Karpas-422 (cell line): ENCODE data around the gene REV3L. TPM values are rescaled to one million over a fixed set of nuclear protein-coding genes. Genes with fewer than 3 reads are reported as not detected.

ENCODE experiments used
- DNase-seq: peaks from one replicate; pipeline ENCODE4 v3.0.0-alpha.2; 2015
- H2AFZ ChIP-seq: fragments of 200-600 bp; sonication (generic); 2 replicates; pipeline ENCODE4 v1.6.1; 2014; ENCODE audit warnings: antibody characterized with exemption, low read length, mixed read lengths
- H3K27ac ChIP-seq: fragments of 200-600 bp; sonication (generic); 2 replicates; pipeline ENCODE4 v1.5.1; 2014; ENCODE audit warnings: mild to moderate bottlenecking, low read length, moderate library complexity
- H3K27me3 ChIP-seq: fragments of 200-600 bp; sonication (generic); 2 replicates; pipeline ENCODE4 v1.6.1; 2014; ENCODE audit warnings: low read length, mixed read lengths
- H3K36me3 ChIP-seq: fragments of 200-600 bp; sonication (generic); 2 replicates; pipeline ENCODE4 v1.6.1; 2014; ENCODE audit warnings: low read length, mixed read lengths; ENCODE audit not compliant: insufficient read depth
- H3K4me1 ChIP-seq: fragments of 200-600 bp; sonication (generic); 2 replicates; pipeline ENCODE4 v1.6.1; 2014; ENCODE audit warnings: mild to moderate bottlenecking, low read length, mixed read lengths
- H3K4me2 ChIP-seq: fragments of 200-600 bp; sonication (generic); 2 replicates; pipeline ENCODE4 v1.6.1; 2014; ENCODE audit warnings: low read length, low read depth, mild to moderate bottlenecking; ENCODE audit not compliant: poor library complexity, severe bottlenecking
- H3K4me3 ChIP-seq: fragments of 200-600 bp; sonication (generic); 2 replicates; pipeline ENCODE4 v1.5.1; 2014; ENCODE audit warnings: mild to moderate bottlenecking, antibody characterized with exemption, low read length, mixed read lengths
- H3K79me2 ChIP-seq: fragments of 200-600 bp; sonication (generic); 2 replicates; pipeline ENCODE4 v1.6.1; 2014; ENCODE audit warnings: mild to moderate bottlenecking, low read length, mixed read lengths
- H3K9ac ChIP-seq: fragments of 200-600 bp; sonication (generic); 2 replicates; pipeline ENCODE4 v1.6.0; 2014; ENCODE audit warnings: low read length
- H3K9me2 ChIP-seq: fragments of 200-600 bp; sonication (generic), shearing (Covaris generic); replicated peaks from 2 replicates; pipeline ENCODE4 v1.6.0; 2014; ENCODE audit warnings: mild to moderate bottlenecking, low read length, moderate library complexity; ENCODE audit not compliant: insufficient read depth
- H3K9me3 ChIP-seq: fragments of 300-700, 200-600 bp; sonication (generic); 2 replicates; pipeline ENCODE4 v1.6.1; 2014; ENCODE audit warnings: low read length, mixed read lengths
- H4K20me1 ChIP-seq: fragments of 200-600 bp; sonication (generic); 2 replicates; pipeline ENCODE4 v1.6.1; 2014; ENCODE audit warnings: mild to moderate bottlenecking, antibody characterized with exemption, low read length, low read depth; ENCODE audit not compliant: insufficient read depth
- total RNA-seq: library from RNA; depleted of rRNA; stranded (reverse); fragments of >200 nt; shearing (Covaris generic); gene quantifications from 2 replicates; pipeline ENCODE4 v1.2.3, GENCODE V29; 2014; ENCODE audit warnings: low replicate concordance

Gene REV3L
- total RNA-seq, 1 experiment from 2014 or later = 64.4 TPM

DNA sequence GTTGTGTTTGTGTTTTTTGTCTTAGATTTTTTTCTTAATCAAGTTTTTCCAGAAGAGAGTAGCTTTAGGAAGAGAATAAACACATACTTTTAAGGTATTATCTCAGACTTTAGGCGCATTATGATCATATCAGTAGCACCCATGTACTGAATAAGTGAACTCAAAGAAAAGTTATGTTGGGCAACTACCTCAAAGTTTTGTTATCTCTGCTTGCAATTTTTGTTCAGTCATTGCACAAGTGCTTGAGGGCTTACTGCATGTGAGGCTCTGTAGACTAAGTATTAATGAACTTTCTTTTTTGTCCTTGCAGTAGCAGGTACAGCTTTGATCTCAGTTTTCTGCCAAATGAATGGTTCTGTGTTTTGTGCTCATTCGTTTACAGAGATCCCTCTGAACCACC, 206.7 kb downstream of the REV3L start:
- no peaks in the 10 kb centered on the region for H4K20me1 ChIP-seq
- no peak overlapping the region for H3K4me2 ChIP-seq
- peaks cover 50% of the 10 kb centered on the region for H3K79me2 ChIP-seq
- no peak overlapping the region for H2AFZ ChIP-seq
- no peaks in the 10 kb centered on the region for H3K4me1 ChIP-seq
- H3K4me3 ChIP-seq = no peak overlapping the region
- no peak overlapping the region for H3K27ac ChIP-seq
- H3K9me3 ChIP-seq = no peaks in the 10 kb centered on the region
- H3K9ac ChIP-seq = no peak overlapping the region
- H3K9me2 ChIP-seq = no peaks in the 10 kb centered on the region
- DNase-seq = no peak
- peaks cover 73% of the 10 kb centered on the region for H3K36me3 ChIP-seq
- no peaks in the 10 kb centered on the region for H3K27me3 ChIP-seq

DNA sequence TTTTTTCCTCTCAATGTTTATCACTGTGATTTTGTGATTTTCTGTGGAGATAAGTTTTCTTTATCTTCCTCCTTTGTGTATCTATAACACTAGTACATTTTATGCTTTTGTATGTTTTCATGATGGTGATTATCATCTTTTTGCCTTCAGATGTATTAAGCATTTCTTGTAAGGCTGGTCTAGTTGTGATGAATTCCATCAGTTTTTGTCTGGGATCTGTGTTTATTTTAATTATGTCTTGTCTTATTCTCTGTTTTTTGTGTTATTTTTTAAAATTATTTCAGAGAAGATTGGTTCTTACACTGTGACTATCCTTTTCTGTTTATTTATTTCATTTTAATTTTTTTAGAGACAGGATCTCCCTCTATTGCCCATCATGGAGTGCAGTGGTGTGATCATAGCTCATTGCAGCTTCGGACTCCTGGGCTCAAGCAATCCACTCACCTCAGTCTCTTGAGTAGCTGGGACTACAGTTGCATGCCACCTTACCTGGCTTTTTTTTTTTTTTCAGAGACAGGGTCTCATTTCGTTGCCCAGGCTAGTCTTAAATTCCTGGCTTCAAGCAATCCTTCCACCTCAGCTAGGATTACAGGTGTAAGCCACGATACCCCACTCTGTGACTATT, 208.3 kb downstream of the REV3L start:
- Histone ChIP-seq H3K9me3 (no peaks in the 10 kb centered on the region), H3K4me1 (no peaks in the 10 kb centered on the region), H3K4me2 (no peak overlapping the region), H3K36me3 (peaks cover 63% of the 10 kb centered on the region), H4K20me1 (no peaks in the 10 kb centered on the region), H3K4me3 (no peak overlapping the region), H3K9ac (no peak overlapping the region), H3K79me2 (peaks cover 47% of the 10 kb centered on the region), H2AFZ (no peak overlapping the region), H3K27me3 (no peaks in the 10 kb centered on the region), H3K27ac (no peak overlapping the region), H3K9me2 (no peaks in the 10 kb centered on the region)
- no peak for DNase-seq

DNA sequence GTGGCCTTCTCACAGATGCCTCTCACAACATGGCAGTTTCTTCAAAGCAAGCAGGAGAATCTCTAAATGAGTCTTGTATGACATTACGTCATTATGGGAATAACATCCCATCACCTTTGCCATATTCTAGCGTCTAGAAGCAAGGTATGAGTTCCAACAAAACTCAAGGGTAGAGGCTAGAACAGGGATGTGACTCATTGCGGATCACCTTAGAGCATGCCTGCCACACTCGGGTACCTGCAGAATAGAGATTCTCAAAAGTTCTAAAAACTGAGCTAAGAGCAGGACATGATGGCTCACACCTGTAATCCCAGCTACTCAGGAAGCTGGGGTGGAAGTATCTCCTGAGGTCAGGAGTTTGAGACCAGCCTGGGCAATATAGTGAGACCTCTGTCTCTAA, 212.9 kb downstream of the REV3L start:
- H3K27ac ChIP-seq = no peak overlapping the region
- no peak overlapping the region for H3K4me2 ChIP-seq
- DNase-seq = no peak
- no peaks in the 10 kb centered on the region for H3K9me2 ChIP-seq
- H3K36me3 ChIP-seq = peaks cover 54% of the 10 kb centered on the region
- no peak overlapping the region for H3K9ac ChIP-seq
- H3K79me2 ChIP-seq = peaks cover 72% of the 10 kb centered on the region
- H3K4me1 ChIP-seq = peaks cover 19% of the 10 kb centered on the region
- H3K4me3 ChIP-seq = no peak overlapping the region
- H2AFZ ChIP-seq = no peak overlapping the region
- no peaks in the 10 kb centered on the region for H3K27me3 ChIP-seq
- no peaks in the 10 kb centered on the region for H3K9me3 ChIP-seq
- H4K20me1 ChIP-seq = no peaks in the 10 kb centered on the region

DNA sequence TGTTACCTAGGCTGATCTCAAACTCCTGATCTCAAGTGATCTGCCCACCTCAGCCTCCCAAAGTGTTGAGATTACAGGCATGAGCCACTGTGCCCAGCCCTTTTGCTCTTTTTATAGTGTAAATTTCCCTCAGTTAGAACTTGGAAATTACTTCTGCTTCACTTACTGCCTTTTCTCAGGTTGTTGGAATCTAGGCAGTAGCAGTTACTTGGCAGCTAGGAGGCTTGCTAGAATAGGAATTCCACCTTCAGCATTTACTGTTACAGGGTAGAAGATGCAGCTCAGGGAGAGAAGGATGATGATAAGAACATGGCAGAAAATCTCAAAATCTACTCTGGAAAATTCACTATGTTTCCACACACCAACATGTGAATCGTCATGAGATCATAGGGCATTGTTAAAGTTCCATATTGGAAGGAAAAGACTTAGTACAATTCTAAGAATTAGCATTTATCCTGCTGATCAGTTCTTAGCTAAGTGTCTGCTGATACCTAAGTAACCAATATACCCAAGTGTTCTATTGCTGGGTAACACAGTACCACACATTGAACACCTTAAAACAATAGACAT, 213.5 kb downstream of the REV3L start:
- H4K20me1 ChIP-seq = no peaks in the 10 kb centered on the region
- peaks cover 48% of the 10 kb centered on the region for H3K36me3 ChIP-seq
- peaks cover 19% of the 10 kb centered on the region for H3K4me1 ChIP-seq
- no peak overlapping the region for H3K4me2 ChIP-seq
- no peaks in the 10 kb centered on the region for H3K9me2 ChIP-seq
- peaks cover 69% of the 10 kb centered on the region for H3K79me2 ChIP-seq
- H3K27ac ChIP-seq = no peak overlapping the region
- no peak overlapping the region for H2AFZ ChIP-seq
- H3K9me3 ChIP-seq = no peaks in the 10 kb centered on the region
- H3K4me3 ChIP-seq = no peak overlapping the region
- no peak overlapping the region for H3K9ac ChIP-seq
- no peaks in the 10 kb centered on the region for H3K27me3 ChIP-seq
- no peak for DNase-seq

DNA sequence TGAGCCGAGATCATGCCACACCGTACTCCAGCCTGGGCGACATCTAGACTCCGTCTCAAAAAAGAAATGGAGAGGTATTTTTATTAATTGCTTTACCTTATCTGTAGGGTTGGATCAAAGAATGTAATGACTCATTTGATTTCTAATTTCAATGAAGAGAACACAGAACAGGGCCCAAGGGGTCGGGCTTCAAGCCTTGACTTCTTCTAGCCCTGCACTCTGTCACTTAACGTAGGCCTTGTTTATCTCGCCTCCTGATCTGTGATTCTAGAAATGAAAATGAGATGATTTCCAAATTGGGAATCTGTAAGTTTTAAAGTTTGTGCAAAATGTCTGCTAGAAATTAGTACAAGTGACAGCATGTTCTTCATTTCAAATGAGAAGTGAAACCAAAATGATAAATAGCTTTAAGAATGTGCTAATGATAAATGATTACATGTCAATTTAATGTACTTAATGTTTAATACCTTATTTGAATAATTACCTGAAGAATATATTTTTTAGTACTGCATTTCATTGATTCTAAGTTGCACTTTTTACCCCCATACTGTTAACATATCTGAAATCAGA, 215.2 kb downstream of the REV3L start:
- peak; percentile 53 for DNase-seq
- no peak overlapping the region for H2AFZ ChIP-seq
- no peak overlapping the region for H3K9ac ChIP-seq
- H3K4me2 ChIP-seq = peak overlapping the region; percentile 51
- H3K36me3 ChIP-seq = peaks cover 37% of the 10 kb centered on the region
- H3K27ac ChIP-seq = peak overlapping the region; percentile 51
- no peak overlapping the region for H3K4me3 ChIP-seq
- H3K4me1 ChIP-seq = peaks cover 19% of the 10 kb centered on the region
- peaks cover 64% of the 10 kb centered on the region for H3K79me2 ChIP-seq
- no peaks in the 10 kb centered on the region for H3K9me2 ChIP-seq
- no peaks in the 10 kb centered on the region for H3K27me3 ChIP-seq
- no peaks in the 10 kb centered on the region for H3K9me3 ChIP-seq
- no peaks in the 10 kb centered on the region for H4K20me1 ChIP-seq

DNA sequence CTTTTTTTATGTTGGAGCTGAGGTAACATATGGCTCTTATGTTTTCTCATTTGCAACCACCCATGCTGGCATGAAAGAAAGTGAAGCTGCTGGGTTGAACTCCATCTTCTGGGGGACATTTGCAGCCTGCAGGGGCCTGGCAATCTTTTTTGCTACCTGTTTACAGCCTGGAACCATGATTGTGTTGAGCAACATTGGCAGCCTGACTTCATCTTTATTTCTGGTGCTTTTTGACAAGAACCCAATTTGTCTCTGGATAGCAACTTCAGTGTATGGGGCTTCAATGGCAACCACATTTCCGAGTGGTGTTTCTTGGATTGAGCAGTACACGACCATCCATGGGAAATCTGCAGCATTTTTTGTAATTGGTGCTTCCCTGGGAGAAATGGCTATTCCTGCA, 216.7 kb downstream of the REV3L start:
- no peak overlapping the region for H2AFZ ChIP-seq
- no peaks in the 10 kb centered on the region for H3K9me3 ChIP-seq
- no peak for DNase-seq
- H3K4me1 ChIP-seq = peaks cover 23% of the 10 kb centered on the region
- no peaks in the 10 kb centered on the region for H3K9me2 ChIP-seq
- H3K4me3 ChIP-seq = no peak overlapping the region
- H4K20me1 ChIP-seq = no peaks in the 10 kb centered on the region
- no peak overlapping the region for H3K27ac ChIP-seq
- H3K4me2 ChIP-seq = no peak overlapping the region
- H3K36me3 ChIP-seq = peaks cover 45% of the 10 kb centered on the region
- H3K79me2 ChIP-seq = peaks cover 78% of the 10 kb centered on the region
- no peak overlapping the region for H3K9ac ChIP-seq
- H3K27me3 ChIP-seq = no peaks in the 10 kb centered on the region

DNA sequence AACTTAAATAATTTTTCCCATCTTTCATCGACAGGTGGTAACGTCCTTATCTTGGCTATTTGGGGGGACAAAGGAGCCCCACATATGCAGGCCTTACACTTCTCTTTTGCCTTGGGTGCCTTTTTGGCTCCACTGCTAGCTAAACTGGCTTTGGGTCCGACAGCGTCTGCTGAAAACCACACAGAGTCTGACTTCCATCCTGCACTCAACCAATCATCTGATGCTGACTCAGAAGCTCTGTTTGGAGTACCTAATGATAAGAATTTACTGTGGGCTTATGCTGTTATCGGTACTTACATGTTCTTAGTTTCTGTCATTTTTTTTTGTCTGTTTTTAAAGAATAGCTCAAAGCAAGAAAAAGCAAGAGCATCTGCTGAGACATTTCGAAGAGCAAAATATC, 217.2 kb downstream of the REV3L start:
- H3K4me1 ChIP-seq = peaks cover 27% of the 10 kb centered on the region
- no peak overlapping the region for H3K4me2 ChIP-seq
- H3K36me3 ChIP-seq = peaks cover 45% of the 10 kb centered on the region
- no peaks in the 10 kb centered on the region for H3K9me2 ChIP-seq
- H3K9ac ChIP-seq = no peak overlapping the region
- H3K4me3 ChIP-seq = no peak overlapping the region
- no peak overlapping the region for H3K27ac ChIP-seq
- H4K20me1 ChIP-seq = no peaks in the 10 kb centered on the region
- peaks cover 82% of the 10 kb centered on the region for H3K79me2 ChIP-seq
- no peaks in the 10 kb centered on the region for H3K9me3 ChIP-seq
- H2AFZ ChIP-seq = no peak overlapping the region
- no peak for DNase-seq
- H3K27me3 ChIP-seq = no peaks in the 10 kb centered on the region

DNA sequence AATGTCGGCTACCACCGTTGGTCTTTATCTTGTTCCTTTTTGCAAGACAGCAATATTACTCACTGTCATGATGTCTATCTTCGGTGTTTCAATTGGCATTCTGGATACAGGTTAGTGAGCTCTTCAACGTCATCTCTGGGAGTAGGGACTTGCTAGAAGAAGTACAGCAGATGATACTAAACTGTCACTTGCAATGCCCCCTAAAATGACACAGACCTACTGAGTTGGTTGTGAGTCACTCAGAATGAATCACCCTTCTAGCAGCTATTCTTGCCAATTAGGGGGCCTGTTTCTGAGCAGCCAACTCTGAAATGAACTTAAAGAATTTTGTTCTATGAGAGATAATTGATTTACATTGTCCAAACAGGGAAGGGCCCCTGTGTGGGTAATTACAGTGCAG, 219.2 kb downstream of the REV3L start:
- DNase-seq = no peak
- H3K4me1 ChIP-seq = peaks cover 37% of the 10 kb centered on the region
- H3K9ac ChIP-seq = no peak overlapping the region
- H3K27ac ChIP-seq = no peak overlapping the region
- no peak overlapping the region for H3K4me2 ChIP-seq
- H3K9me2 ChIP-seq = no peaks in the 10 kb centered on the region
- H3K9me3 ChIP-seq = no peaks in the 10 kb centered on the region
- peaks cover 37% of the 10 kb centered on the region for H3K36me3 ChIP-seq
- H4K20me1 ChIP-seq = no peaks in the 10 kb centered on the region
- no peak overlapping the region for H2AFZ ChIP-seq
- no peak overlapping the region for H3K4me3 ChIP-seq
- peaks cover 82% of the 10 kb centered on the region for H3K79me2 ChIP-seq
- H3K27me3 ChIP-seq = no peaks in the 10 kb centered on the region
